Fibroblast of lung (primary cell): ENCODE results near the gene ELFN1. TPM values are rescaled to one million over a fixed set of nuclear protein-coding genes. Genes with fewer than 3 reads are reported as not detected.

Source experiments
- DNase-seq, 2 donors: peaks; one replicate each; pipeline versions ENCODE4 v3.0.0 to v3.0.0-alpha.2; 2010; ENCODE audit warnings: low read depth in 2 of 2
- H2AFZ ChIP-seq: 2 replicates; pipeline ENCODE4 v1.5.1; 2012; ENCODE audit warnings: low read length, control low read depth, inconsistent platforms
- H3K27ac ChIP-seq: 2 replicates; pipeline ENCODE4 v1.5.1; 2011; ENCODE audit warnings: low read length, control low read depth; ENCODE audit not compliant: insufficient read depth
- H3K27me3 ChIP-seq: 2 replicates; pipeline ENCODE4 v1.5.1; 2011; ENCODE audit warnings: mild to moderate bottlenecking, low read length; ENCODE audit not compliant: control insufficient read depth, insufficient read depth
- H3K36me3 ChIP-seq: 2 replicates; pipeline ENCODE4 v1.5.1; 2011; ENCODE audit warnings: low read length; ENCODE audit not compliant: control insufficient read depth, insufficient read depth
- H3K4me1 ChIP-seq: 2 replicates; pipeline ENCODE4 v1.5.1; 2011; ENCODE audit warnings: low read length; ENCODE audit not compliant: control insufficient read depth, insufficient read depth; ENCODE audit errors: extremely low read depth
- H3K4me2 ChIP-seq: 2 replicates; pipeline ENCODE4 v1.5.1; 2011; ENCODE audit warnings: low read length, control low read depth; ENCODE audit not compliant: insufficient read depth; ENCODE audit errors: extremely low read depth
- H3K4me3 ChIP-seq, 4 experiments: fragments of 200-600 bp in 1 of 4; sonication (generic) in 1 of 4; replicated peaks in 1 of 4; 2 replicates each; pipeline ENCODE4 v1.5.1; 2011 to 2016; ENCODE audit warnings: low read length in 4 of 4, low read depth in 3 of 4, mild to moderate bottlenecking in 3 of 4, control low read depth in 2 of 4, inconsistent platforms in 1 of 4, mixed read lengths in 1 of 4; ENCODE audit not compliant: insufficient read depth in 1 of 4; ENCODE audit errors: control extremely low read depth in 1 of 4
- H3K79me2 ChIP-seq: 2 replicates; pipeline ENCODE4 v1.5.1; 2012; ENCODE audit warnings: mild to moderate bottlenecking, low read length, inconsistent platforms; ENCODE audit not compliant: control insufficient read depth, insufficient read depth
- H3K9ac ChIP-seq: 2 replicates; pipeline ENCODE4 v1.5.1; 2011; ENCODE audit warnings: mild to moderate bottlenecking, low read length, control low read depth; ENCODE audit not compliant: insufficient read depth
- H3K9me3 ChIP-seq: 2 replicates; pipeline ENCODE4 v1.5.1; 2012; ENCODE audit warnings: low read depth, low read length; ENCODE audit not compliant: control insufficient read depth, insufficient read depth
- H4K20me1 ChIP-seq: 2 replicates; pipeline ENCODE4 v1.5.1; 2011; ENCODE audit warnings: low read length; ENCODE audit not compliant: control insufficient read depth, insufficient read depth; ENCODE audit errors: extremely low read depth
- EZH2 ChIP-seq: IDR thresholded peaks from 2 replicates; pipeline ENCODE4 v1.5.1; 2012; ENCODE audit warnings: low read length, control low read depth, mild to moderate bottlenecking; ENCODE audit errors: missing control alignments
- polyA plus RNA-seq, 2 donors: library from polyadenylated mRNA; depleted of rRNA in 1 of 2; stranded (reverse) in 1 of 2; unstranded in 1 of 2; fragments of >200 nt; gene quantifications; 2 replicates each; pipeline ENCODE4 v1.2.1, GENCODE V29; 2011 to 2012; ENCODE audit warnings: missing spikeins in 1 of 2
- total RNA-seq: library from RNA; depleted of rRNA; stranded (reverse); fragments of >200 nt; gene quantifications from 2 replicates; pipeline ENCODE4 v1.2.1, GENCODE V29; 2014
- TF ChIP-seq, protein P1 (sequence below), 2 donors: IDR thresholded peaks in 1 of 2; conservative IDR thresholded peaks in 1 of 2; 1 replicate in 1 of 2; 2 replicates in 1 of 2; pipeline ENCODE4 v1.5.1; 2011 to 2012; ENCODE audit warnings: low read length in 2 of 2, control low read depth in 1 of 2, inconsistent platforms in 1 of 2, low read depth in 1 of 2, mild to moderate bottlenecking in 1 of 2

The ELFN1 gene
- total and polyA plus RNA-seq, 2 donors (not counting 1 experiment from before 2014, with no cell fraction given), result 0.16 to 0.33 TPM

DNA sequence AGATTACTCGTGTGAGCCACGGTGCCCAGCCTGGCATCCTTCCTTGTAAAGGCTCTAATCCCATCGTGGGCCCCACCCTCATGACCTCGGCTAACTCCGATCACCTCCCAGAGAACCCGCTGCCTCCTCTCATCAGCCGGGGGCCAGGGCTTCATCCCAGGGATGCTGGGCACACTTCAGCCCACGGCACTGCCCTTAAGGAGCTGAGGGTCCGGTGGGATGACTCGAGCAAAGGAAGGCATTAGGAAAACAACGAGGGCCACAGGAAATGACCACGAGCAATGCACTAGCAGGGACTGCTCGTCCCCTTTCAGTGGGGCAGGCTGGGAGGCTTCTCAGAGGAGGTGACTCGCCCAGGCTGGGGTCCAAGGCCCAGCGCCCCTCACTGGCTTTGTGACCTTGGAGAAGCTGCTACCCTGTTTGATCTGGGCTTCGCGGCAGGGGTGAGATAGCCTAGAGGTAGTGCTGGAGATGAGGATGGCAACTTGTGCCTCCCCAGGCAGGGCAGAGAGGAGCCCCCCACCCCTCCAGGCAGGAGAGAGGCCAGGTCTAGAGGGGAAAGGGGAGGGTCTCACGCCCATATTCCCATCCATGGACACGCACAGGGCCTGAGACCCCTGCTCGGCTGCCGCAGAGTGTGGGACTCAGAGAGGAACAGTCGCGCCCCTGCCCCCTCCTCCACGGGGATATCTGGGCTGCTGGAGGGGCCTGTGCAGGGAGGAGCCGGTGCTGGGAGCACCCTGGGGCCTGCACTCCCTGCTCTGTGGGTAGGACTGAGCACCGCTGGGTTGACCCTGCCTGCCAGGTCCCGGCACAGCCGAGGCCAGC lies 26.8 kb downstream of the ELFN1 start:
- no peak overlapping the region for H3K4me2 ChIP-seq
- no peaks in the 10 kb centered on the region for H3K9me3 ChIP-seq
- H3K36me3 ChIP-seq, result no peaks in the 10 kb centered on the region
- no peaks in the 10 kb centered on the region for H3K4me1 ChIP-seq
- peaks cover 2% of the 10 kb centered on the region for H3K27me3 ChIP-seq
- DNase-seq, result no peak
- TF ChIP-seq, protein P1, sequence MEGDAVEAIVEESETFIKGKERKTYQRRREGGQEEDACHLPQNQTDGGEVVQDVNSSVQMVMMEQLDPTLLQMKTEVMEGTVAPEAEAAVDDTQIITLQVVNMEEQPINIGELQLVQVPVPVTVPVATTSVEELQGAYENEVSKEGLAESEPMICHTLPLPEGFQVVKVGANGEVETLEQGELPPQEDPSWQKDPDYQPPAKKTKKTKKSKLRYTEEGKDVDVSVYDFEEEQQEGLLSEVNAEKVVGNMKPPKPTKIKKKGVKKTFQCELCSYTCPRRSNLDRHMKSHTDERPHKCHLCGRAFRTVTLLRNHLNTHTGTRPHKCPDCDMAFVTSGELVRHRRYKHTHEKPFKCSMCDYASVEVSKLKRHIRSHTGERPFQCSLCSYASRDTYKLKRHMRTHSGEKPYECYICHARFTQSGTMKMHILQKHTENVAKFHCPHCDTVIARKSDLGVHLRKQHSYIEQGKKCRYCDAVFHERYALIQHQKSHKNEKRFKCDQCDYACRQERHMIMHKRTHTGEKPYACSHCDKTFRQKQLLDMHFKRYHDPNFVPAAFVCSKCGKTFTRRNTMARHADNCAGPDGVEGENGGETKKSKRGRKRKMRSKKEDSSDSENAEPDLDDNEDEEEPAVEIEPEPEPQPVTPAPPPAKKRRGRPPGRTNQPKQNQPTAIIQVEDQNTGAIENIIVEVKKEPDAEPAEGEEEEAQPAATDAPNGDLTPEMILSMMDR (conservative IDR thresholded peaks at IDR 0.05 in 1 of 2, IDR thresholded peaks at IDR 0.05 in 1 of 2; ENCODE audit: low read depth in 1 of 2, low read length in 2 of 2), result no peak
- TF ChIP-seq EZH2, result no peak
- H3K4me3 ChIP-seq, result no peak overlapping the region
- no peaks in the 10 kb centered on the region for H4K20me1 ChIP-seq
- no peak overlapping the region for H3K27ac ChIP-seq
- H3K79me2 ChIP-seq, result no peaks in the 10 kb centered on the region
- no peak overlapping the region for H3K9ac ChIP-seq
- no peak overlapping the region for H2AFZ ChIP-seq

DNA sequence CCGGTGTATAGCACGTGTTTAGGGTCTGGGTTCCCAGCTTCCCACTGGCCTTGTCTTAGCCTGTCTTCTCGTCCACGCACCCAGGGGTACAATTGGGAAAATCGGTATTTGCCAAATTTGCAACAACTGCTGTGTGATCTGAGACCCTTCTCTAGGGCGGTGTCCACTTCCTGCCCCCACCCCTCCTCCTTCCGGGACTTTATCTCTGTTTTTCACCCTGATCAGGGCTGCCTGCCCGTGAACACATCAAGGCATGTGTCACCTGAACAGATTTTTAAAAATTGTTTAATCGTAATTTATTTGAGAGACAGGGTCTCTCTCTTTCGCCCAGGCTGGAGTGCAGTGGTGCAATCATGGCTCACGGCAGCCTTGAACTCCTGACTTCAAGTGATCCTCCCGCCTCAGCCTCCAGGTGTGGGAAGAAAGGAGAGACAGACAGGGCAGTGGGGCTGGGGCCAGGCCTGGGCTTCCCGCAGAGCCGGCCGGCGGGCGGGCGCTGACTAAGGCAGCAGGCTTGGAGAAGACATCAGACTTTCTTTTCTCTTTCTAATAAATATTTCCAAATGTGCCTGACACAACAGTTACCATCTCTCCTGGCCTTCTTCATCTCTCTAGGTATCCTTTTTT lies 27.5 kb downstream of the ELFN1 start:
- Histone ChIP-seq H3K27ac (no peak overlapping the region), H3K36me3 (no peaks in the 10 kb centered on the region), H3K9me3 (no peaks in the 10 kb centered on the region), H4K20me1 (no peaks in the 10 kb centered on the region), H2AFZ (no peak overlapping the region), H3K4me1 (no peaks in the 10 kb centered on the region), H3K9ac (no peak overlapping the region), H3K27me3 (peaks cover 2% of the 10 kb centered on the region), H3K4me2 (no peak overlapping the region), H3K4me3 (no peak overlapping the region), H3K79me2 (no peaks in the 10 kb centered on the region)
- DNase-seq, result no peak
- TF ChIP-seq, protein P1 (conservative IDR thresholded peaks at IDR 0.05 in 1 of 2, IDR thresholded peaks at IDR 0.05 in 1 of 2; ENCODE audit: low read depth in 1 of 2, low read length in 2 of 2), result no peak
- no peak for TF ChIP-seq EZH2

DNA sequence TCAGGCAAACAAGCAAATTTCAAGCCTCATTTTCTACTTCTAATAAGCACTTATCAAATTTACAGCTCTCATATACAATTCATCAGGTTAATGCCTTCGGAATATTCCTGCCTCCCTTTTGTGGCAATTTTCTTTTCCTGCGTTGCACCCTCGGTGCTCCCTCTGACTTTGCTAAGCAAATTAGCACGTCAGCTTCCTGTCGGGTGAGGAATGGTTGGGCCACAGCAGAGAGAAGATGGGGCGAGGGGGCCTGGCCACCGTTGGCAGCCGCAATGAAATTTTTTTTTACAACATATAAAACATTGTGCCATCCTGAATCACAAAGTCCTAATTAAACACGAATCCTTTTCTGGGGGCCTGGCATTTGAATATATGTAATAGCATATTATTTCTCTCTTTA lies 28.1 kb downstream of the ELFN1 start:
- Histone ChIP-seq H3K4me2 (no peak overlapping the region), H3K9ac (no peak overlapping the region), H3K79me2 (no peaks in the 10 kb centered on the region), H3K36me3 (no peaks in the 10 kb centered on the region), H2AFZ (no peak overlapping the region), H3K9me3 (no peaks in the 10 kb centered on the region), H3K4me1 (no peaks in the 10 kb centered on the region), H4K20me1 (no peaks in the 10 kb centered on the region), H3K27me3 (peaks cover 2% of the 10 kb centered on the region), H3K4me3 (no peak overlapping the region), H3K27ac (no peak overlapping the region)
- no peak for DNase-seq
- TF ChIP-seq, protein P1 (conservative IDR thresholded peaks at IDR 0.05 in 1 of 2, IDR thresholded peaks at IDR 0.05 in 1 of 2; ENCODE audit: low read depth in 1 of 2, low read length in 2 of 2), result no peak
- TF ChIP-seq EZH2, result no peak
